Loucy (cell line): ENCODE data around the gene ASIC4.

ENCODE experiments used
- CTCF ChIP-seq: fragments of 200-600 bp; sonication (generic); conservative IDR thresholded peaks from 2 replicates; pipeline ENCODE4 v1.5.1; 2014; ENCODE audit warnings: mild to moderate bottlenecking, antibody characterized with exemption, low read length
- EZH2phosphoT487 ChIP-seq: fragments of 200-600 bp; IDR thresholded peaks from 2 replicates; pipeline ENCODE4 v1.6.1; 2018; ENCODE audit warnings: antibody characterized with exemption, mild to moderate bottlenecking, moderate library complexity, borderline replicate concordance

- TF ChIP-seq CTCF (no peak), EZH2phosphoT487 (no peak)
Measured at GRCh38 chr2:219465659-219466561, 48.4 kb upstream of the ASIC4 start.
